K562 (cell line): ENCODE measurements around the gene C2CD2L. TPM values are rescaled to one million over a fixed set of nuclear protein-coding genes. Genes with fewer than 3 reads are reported as not detected.
A peak's percentile ranks its signal among the peaks of the same experiment; 100 is the strongest.

ENCODE experiments used
- ETV6 ChIP-seq, 3 experiments: fragments of 150-350 bp in 1 of 3; sonication (generic) in 1 of 3; formaldehyde crosslinking in 1 of 3; IDR thresholded peaks; 2 replicates each; pipeline versions ENCODE4 v1.6.1 to v1.8.0; 2014 to 2022; ENCODE audit warnings: borderline replicate concordance in 2 of 3, low read depth in 2 of 3, antibody characterized with exemption in 1 of 3, low read length in 1 of 3, mild to moderate bottlenecking in 1 of 3, missing genetic modification reagents in 1 of 3
- HMG20A ChIP-seq: fragments of 450-650 bp; formaldehyde crosslinking; conservative IDR thresholded peaks from 2 replicates; pipeline ENCODE4 v1.4.0; 2020; ENCODE audit warnings: mild to moderate bottlenecking, mixed read lengths
- NFIC ChIP-seq: fragments of 450-650 bp; IDR thresholded peaks from 2 replicates; pipeline ENCODE4 v1.6.1; 2017; ENCODE audit warnings: mild to moderate bottlenecking, inconsistent platforms
- RB1 ChIP-seq: fragments of 450-650 bp; IDR thresholded peaks from 2 replicates; pipeline ENCODE4 v1.6.1; 2017; ENCODE audit warnings: low read depth, mild to moderate bottlenecking
- ZNF121 ChIP-seq: sonication (generic); formaldehyde crosslinking; conservative IDR thresholded peaks from 2 replicates; pipeline ENCODE4 v1.8.0; 2022; ENCODE audit warnings: missing genetic modification reagents
- ZNF717 ChIP-seq: fragments of 250-450 bp; sonication (Bioruptor Pico); IDR thresholded peaks from 2 replicates; pipeline ENCODE4 v1.5.0; 2021
- polyA plus RNA-seq, 8 experiments: library from polyadenylated mRNA; depleted of rRNA in 4 of 8; stranded (reverse) in 5 of 8; unstranded in 3 of 8; fragments of >200 nt; fragmentation: Nextera tagmentation in 2 of 8; fragmentation: Illumina TruSeq in 1 of 8; extraction: Ambion mirVana in 2 of 8; extraction: Trizol in 1 of 8; gene quantifications; 2 replicates each; pipeline versions ENCODE4 v1.2.1 to v1.2.3, GENCODE V29; 2011 to 2014; ENCODE audit warnings: inconsistent platforms in 1 of 8, missing spikeins in 1 of 8
- total RNA-seq, 7 experiments: library from RNA; depleted of rRNA in 6 of 7; stranded (reverse); fragments of >200 nt in 6 of 7; fragmentation: Illumina TruSeq in 2 of 7; extraction: Trizol in 2 of 7; gene quantifications; 2 replicates each; pipeline versions ENCODE4 v1.2.1 to v1.2.3, GENCODE V29; 2011 to 2021; ENCODE audit warnings: low replicate concordance in 1 of 7
- TF ChIP-seq, protein P1 (sequence below): sonication (generic); formaldehyde crosslinking; IDR thresholded peaks from 2 replicates; pipeline ENCODE4 v1.8.0; 2022; ENCODE audit warnings: mild to moderate bottlenecking, missing genetic modification reagents
- TF ChIP-seq, protein P2 (sequence below): fragments of 450-650 bp; IDR thresholded peaks from 2 replicates; pipeline ENCODE4 v1.6.1; 2018; ENCODE audit not compliant: partially characterized antibody
- TF ChIP-seq, protein P3 (sequence below): fragments of 250-450 bp; sonication (Bioruptor Pico); IDR thresholded peaks from 2 replicates; pipeline ENCODE4 v1.4.0; 2020; ENCODE audit warnings: mild to moderate bottlenecking, moderate library complexity
- TF ChIP-seq, protein P4 (sequence below): fragments of 250-450 bp; sonication (Bioruptor Pico); IDR thresholded peaks from 2 replicates; pipeline ENCODE4 v1.5.0; 2021
- TF ChIP-seq, protein P5 (sequence below), 2 experiments: IDR thresholded peaks; 2 replicates each; pipeline ENCODE4 v1.6.1; 2011; ENCODE audit warnings: borderline replicate concordance in 1 of 2, control low read depth in 1 of 2, low read depth in 1 of 2, low read length in 1 of 2, mild to moderate bottlenecking in 1 of 2, mixed read lengths in 1 of 2, moderate library complexity in 1 of 2; ENCODE audit not compliant: insufficient read depth in 1 of 2, insufficient read length in 1 of 2, poor library complexity in 1 of 2, severe bottlenecking in 1 of 2; ENCODE audit errors: extremely low read depth in 1 of 2

C2CD2L gene
- total and polyA plus RNA-seq, 9 of the 15 experiments (the other 6 are each of a cell fraction or from before 2014, with no cell fraction given) = 0.66 to 41.2 (median 14.8) TPM

DNA sequence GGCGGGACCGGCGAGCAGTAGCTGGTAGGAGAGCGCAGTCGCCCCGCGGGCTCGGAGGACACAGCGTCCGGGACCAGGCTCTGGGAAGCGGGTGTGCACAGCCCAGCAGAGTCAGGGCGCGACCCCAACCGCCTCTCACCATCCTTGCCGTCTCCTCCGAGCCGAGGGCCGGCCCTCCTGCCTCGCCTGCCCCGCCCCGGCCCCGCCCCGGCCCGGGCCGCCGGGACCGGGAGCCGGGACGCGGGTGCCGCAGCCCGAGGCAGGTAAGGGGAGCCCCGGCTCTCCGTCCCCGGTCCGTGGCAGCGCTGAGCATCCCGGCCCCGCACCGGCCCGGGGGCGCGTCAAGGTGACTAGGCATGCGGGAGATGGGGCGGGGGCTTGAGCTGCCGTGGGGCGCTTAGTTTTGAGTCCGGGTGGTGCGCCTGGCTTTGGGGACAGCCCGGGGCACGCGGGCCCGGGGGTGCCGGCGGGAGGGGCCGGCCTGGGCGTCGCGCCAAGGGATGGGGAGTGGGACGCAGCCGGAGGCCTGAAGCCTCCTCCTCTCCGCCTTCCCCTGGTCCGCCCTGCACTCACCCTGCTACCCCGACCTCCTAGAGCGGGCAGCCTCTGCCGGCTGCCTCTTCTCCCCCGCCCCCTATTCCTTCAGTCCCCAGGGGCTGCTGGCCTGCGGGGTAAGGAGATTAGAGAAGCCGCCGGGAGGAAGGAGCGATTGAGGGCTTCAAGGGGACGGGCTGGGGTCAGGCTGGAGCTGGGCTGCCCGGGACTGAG, 42.1 kb downstream of the C2CD2L start, which contains the start of gene ABCG4 (continued):
- TF ChIP-seq, protein P1, sequence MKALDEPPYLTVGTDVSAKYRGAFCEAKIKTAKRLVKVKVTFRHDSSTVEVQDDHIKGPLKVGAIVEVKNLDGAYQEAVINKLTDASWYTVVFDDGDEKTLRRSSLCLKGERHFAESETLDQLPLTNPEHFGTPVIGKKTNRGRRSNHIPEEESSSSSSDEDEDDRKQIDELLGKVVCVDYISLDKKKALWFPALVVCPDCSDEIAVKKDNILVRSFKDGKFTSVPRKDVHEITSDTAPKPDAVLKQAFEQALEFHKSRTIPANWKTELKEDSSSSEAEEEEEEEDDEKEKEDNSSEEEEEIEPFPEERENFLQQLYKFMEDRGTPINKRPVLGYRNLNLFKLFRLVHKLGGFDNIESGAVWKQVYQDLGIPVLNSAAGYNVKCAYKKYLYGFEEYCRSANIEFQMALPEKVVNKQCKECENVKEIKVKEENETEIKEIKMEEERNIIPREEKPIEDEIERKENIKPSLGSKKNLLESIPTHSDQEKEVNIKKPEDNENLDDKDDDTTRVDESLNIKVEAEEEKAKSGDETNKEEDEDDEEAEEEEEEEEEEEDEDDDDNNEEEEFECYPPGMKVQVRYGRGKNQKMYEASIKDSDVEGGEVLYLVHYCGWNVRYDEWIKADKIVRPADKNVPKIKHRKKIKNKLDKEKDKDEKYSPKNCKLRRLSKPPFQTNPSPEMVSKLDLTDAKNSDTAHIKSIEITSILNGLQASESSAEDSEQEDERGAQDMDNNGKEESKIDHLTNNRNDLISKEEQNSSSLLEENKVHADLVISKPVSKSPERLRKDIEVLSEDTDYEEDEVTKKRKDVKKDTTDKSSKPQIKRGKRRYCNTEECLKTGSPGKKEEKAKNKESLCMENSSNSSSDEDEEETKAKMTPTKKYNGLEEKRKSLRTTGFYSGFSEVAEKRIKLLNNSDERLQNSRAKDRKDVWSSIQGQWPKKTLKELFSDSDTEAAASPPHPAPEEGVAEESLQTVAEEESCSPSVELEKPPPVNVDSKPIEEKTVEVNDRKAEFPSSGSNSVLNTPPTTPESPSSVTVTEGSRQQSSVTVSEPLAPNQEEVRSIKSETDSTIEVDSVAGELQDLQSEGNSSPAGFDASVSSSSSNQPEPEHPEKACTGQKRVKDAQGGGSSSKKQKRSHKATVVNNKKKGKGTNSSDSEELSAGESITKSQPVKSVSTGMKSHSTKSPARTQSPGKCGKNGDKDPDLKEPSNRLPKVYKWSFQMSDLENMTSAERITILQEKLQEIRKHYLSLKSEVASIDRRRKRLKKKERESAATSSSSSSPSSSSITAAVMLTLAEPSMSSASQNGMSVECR = no peak
- TF ChIP-seq, protein P2, sequence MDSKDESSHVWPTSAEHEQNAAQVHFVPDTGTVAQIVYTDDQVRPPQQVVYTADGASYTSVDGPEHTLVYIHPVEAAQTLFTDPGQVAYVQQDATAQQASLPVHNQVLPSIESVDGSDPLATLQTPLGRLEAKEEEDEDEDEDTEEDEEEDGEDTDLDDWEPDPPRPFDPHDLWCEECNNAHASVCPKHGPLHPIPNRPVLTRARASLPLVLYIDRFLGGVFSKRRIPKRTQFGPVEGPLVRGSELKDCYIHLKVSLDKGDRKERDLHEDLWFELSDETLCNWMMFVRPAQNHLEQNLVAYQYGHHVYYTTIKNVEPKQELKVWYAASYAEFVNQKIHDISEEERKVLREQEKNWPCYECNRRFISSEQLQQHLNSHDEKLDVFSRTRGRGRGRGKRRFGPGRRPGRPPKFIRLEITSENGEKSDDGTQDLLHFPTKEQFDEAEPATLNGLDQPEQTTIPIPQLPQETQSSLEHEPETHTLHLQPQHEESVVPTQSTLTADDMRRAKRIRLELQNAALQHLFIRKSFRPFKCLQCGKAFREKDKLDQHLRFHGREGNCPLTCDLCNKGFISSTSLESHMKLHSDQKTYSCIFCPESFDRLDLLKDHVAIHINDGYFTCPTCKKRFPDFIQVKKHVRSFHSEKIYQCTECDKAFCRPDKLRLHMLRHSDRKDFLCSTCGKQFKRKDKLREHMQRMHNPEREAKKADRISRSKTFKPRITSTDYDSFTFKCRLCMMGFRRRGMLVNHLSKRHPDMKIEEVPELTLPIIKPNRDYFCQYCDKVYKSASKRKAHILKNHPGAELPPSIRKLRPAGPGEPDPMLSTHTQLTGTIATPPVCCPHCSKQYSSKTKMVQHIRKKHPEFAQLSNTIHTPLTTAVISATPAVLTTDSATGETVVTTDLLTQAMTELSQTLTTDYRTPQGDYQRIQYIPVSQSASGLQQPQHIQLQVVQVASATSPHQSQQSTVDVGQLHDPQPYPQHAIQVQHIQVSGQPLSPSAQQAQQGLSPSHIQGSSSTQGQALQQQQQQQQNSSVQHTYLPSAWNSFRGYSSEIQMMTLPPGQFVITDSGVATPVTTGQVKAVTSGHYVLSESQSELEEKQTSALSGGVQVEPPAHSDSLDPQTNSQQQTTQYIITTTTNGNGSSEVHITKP = no peak
- peak; percentile 32; the same call in 1 of the 2 replicates for TF ChIP-seq NFIC
- 0 out of 2 replicates have a peak, but pooled peaks have one; percentile 18 for TF ChIP-seq RB1
- no peak for TF ChIP-seq ZNF121 (CRISPR knock-in tag)
- TF ChIP-seq HMG20A (CRISPR knock-in tag) = no peak
- no peak for TF ChIP-seq ETV6 (IDR thresholded peaks at IDR 0.05; ENCODE audit: borderline replicate concordance in 1 of 2, low read depth in 2 of 2, low read length in 1 of 2)
- no peak for TF ChIP-seq ETV6 (CRISPR knock-in tag; IDR thresholded peaks at IDR 0.05; ENCODE audit: borderline replicate concordance)
- TF ChIP-seq, protein P3, sequence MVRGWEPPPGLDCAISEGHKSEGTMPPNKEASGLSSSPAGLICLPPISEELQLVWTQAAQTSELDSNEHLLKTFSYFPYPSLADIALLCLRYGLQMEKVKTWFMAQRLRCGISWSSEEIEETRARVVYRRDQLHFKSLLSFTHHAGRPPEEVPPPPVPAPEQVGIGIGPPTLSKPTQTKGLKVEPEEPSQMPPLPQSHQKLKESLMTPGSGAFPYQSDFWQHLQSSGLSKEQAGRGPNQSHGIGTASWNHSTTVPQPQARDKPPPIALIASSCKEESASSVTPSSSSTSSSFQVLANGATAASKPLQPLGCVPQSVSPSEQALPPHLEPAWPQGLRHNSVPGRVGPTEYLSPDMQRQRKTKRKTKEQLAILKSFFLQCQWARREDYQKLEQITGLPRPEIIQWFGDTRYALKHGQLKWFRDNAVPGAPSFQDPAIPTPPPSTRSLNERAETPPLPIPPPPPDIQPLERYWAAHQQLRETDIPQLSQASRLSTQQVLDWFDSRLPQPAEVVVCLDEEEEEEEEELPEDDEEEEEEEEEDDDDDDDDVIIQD (CRISPR knock-in tag) = no peak
- TF ChIP-seq ZNF717 (CRISPR knock-in tag) = no peak
- TF ChIP-seq, protein P4, sequence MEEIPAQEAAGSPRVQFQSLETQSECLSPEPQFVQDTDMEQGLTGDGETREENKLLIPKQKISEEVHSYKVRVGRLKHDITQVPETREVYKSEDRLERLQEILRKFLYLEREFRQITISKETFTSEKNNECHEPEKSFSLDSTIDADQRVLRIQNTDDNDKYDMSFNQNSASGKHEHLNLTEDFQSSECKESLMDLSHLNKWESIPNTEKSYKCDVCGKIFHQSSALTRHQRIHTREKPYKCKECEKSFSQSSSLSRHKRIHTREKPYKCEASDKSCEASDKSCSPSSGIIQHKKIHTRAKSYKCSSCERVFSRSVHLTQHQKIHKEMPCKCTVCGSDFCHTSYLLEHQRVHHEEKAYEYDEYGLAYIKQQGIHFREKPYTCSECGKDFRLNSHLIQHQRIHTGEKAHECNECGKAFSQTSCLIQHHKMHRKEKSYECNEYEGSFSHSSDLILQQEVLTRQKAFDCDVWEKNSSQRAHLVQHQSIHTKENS (CRISPR knock-in tag) = no peak
- TF ChIP-seq, protein P5, sequence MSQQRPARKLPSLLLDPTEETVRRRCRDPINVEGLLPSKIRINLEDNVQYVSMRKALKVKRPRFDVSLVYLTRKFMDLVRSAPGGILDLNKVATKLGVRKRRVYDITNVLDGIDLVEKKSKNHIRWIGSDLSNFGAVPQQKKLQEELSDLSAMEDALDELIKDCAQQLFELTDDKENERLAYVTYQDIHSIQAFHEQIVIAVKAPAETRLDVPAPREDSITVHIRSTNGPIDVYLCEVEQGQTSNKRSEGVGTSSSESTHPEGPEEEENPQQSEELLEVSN (IDR thresholded peaks at IDR 0.05; ENCODE audit: borderline replicate concordance in 1 of 2, extremely low read depth in 1 of 2, insufficient read depth in 1 of 2, insufficient read length in 1 of 2, low read depth in 1 of 2, low read length in 1 of 2, poor library complexity in 1 of 2, severe bottlenecking in 1 of 2) = peak in 1 of 2 experiments; percentile 21
